ENCODE measurements around the gene IL10RB. TPM values are rescaled to one million over a fixed set of nuclear protein-coding genes. Genes with fewer than 3 reads are reported as not detected.
A peak's percentile ranks its signal among the peaks of the same experiment; 100 is the strongest.

Gene IL10RB
- total and polyA plus RNA-seq, 5 donors from 2014 or later = 30.9 to 105 (median 78.2) TPM

- Histone ChIP-seq H3K9me3 (ENCODE audit: control insufficient read depth in 2 of 2, low read length in 2 of 2) (no peaks in the 10 kb centered on the region), H3K36me3 (ENCODE audit: control insufficient read depth, insufficient read depth, low read length) (peaks cover 32% of the 10 kb centered on the region), H3K27me3 (ENCODE audit: control insufficient read depth, insufficient read depth, low read length) (no peaks in the 10 kb centered on the region), H3K4me3 (ENCODE audit: low read depth, low read length) (peak overlapping the region; percentile 90), H3K27ac (ENCODE audit: insufficient read depth, low read length, poor library complexity, severe bottlenecking) (peak overlapping the region; percentile 86), H3K4me1 (ENCODE audit: control insufficient read depth, insufficient read depth, low read length, poor library complexity, severe bottlenecking) (peaks cover 52% of the 10 kb centered on the region)
- H3K4me3 Mint-ChIP-seq = peak overlapping the region; percentile 97 to 99 (median 98)
- DNase-seq = peak in 1 of 3 donors; percentile 20
- H3K27me3 Mint-ChIP-seq = peaks cover 4% of the 10 kb centered on the region
- peak overlapping the region; percentile 94 to 96 (median 96) for H3K27ac Mint-ChIP-seq
- peaks cover 29 to 87% (median 53%) of the 10 kb centered on the region in 4 donors for H3K4me1 Mint-ChIP-seq
- H3K9me3 Mint-ChIP-seq = no peaks in the 10 kb centered on the region
- no peak for ATAC-seq (ENCODE audit: low read depth in 2 of 2)
- H3K36me3 Mint-ChIP-seq = peaks cover 28% of the 10 kb centered on the region
Observed at GRCh38 chr21:33267250-33267649, 1.1 kb downstream of the IL10RB start.

GRCh38 chr21:33268393-33268736 is 2.2 kb downstream of the IL10RB start:
- peaks cover 31 to 84% (median 56%) of the 10 kb centered on the region in 4 donors for H3K4me1 Mint-ChIP-seq
- H3K27me3 ChIP-seq (ENCODE audit: control insufficient read depth, insufficient read depth, low read length) = no peaks in the 10 kb centered on the region
- peaks cover 48% of the 10 kb centered on the region for H3K4me1 ChIP-seq (ENCODE audit: control insufficient read depth, insufficient read depth, low read length, poor library complexity, severe bottlenecking)
- H3K27me3 Mint-ChIP-seq = peaks cover 4% of the 10 kb centered on the region
- DNase-seq (no peak), ATAC-seq (ENCODE audit: low read depth in 2 of 2) (no peak)
- peaks cover 31% of the 10 kb centered on the region for H3K36me3 ChIP-seq (ENCODE audit: control insufficient read depth, insufficient read depth, low read length)
- H3K4me3 ChIP-seq (ENCODE audit: low read depth, low read length) = peak overlapping the region; percentile 90
- H3K36me3 Mint-ChIP-seq = peaks cover 27% of the 10 kb centered on the region
- peak overlapping the region; percentile 97 to 99 (median 98) for H3K4me3 Mint-ChIP-seq
- H3K9me3 ChIP-seq (ENCODE audit: control insufficient read depth in 2 of 2, low read length in 2 of 2) = no peaks in the 10 kb centered on the region
- H3K27ac Mint-ChIP-seq = peak overlapping the region; percentile 94 to 99 (median 96)
- peak overlapping the region; percentile 86 for H3K27ac ChIP-seq (ENCODE audit: insufficient read depth, low read length, poor library complexity, severe bottlenecking)
- H3K9me3 Mint-ChIP-seq = no peaks in the 10 kb centered on the region

- H3K4me3 ChIP-seq (ENCODE audit: low read depth, low read length) = peak overlapping the region; percentile 90
- H3K4me1 Mint-ChIP-seq = peaks cover 37 to 82% (median 59%) of the 10 kb centered on the region in 4 donors
- DNase-seq (peak; percentile 42 to 44 (median 42)), ATAC-seq (ENCODE audit: low read depth in 2 of 2) (peak; percentile 26 to 32)
- H3K4me3 Mint-ChIP-seq = peak overlapping the region; percentile 97 to 99 (median 98)
- peaks cover 48% of the 10 kb centered on the region for H3K4me1 ChIP-seq (ENCODE audit: control insufficient read depth, insufficient read depth, low read length, poor library complexity, severe bottlenecking)
- no peaks in the 10 kb centered on the region for H3K9me3 ChIP-seq (ENCODE audit: control insufficient read depth in 2 of 2, low read length in 2 of 2)
- peaks cover 4% of the 10 kb centered on the region for H3K27me3 Mint-ChIP-seq
- H3K27ac Mint-ChIP-seq = peak overlapping the region; percentile 94 to 99 (median 96)
- no peaks in the 10 kb centered on the region for H3K27me3 ChIP-seq (ENCODE audit: control insufficient read depth, insufficient read depth, low read length)
- peaks cover 31% of the 10 kb centered on the region for H3K36me3 Mint-ChIP-seq
- H3K27ac ChIP-seq (ENCODE audit: insufficient read depth, low read length, poor library complexity, severe bottlenecking) = peak overlapping the region; percentile 86
- no peaks in the 10 kb centered on the region for H3K9me3 Mint-ChIP-seq
- peaks cover 27% of the 10 kb centered on the region for H3K36me3 ChIP-seq (ENCODE audit: control insufficient read depth, insufficient read depth, low read length)
Observed at GRCh38 chr21:33268737-33269441, 2.7 kb downstream of the IL10RB start.

GRCh38 chr21:33270986-33271385 is 4.8 kb downstream of the IL10RB start:
- peak overlapping the region in 1 of 3 donors; percentile 60 for H3K27ac Mint-ChIP-seq
- peak overlapping the region in 2 of 4 donors; percentile 6 to 58 for H3K4me3 Mint-ChIP-seq
- peaks cover 0 to 2% (median 0%) of the 10 kb centered on the region in 7 donors for H3K9me3 Mint-ChIP-seq
- no peak for DNase-seq
- Histone ChIP-seq H3K9me3 (ENCODE audit: control insufficient read depth in 2 of 2, low read length in 2 of 2) (no peaks in the 10 kb centered on the region), H3K36me3 (ENCODE audit: control insufficient read depth, insufficient read depth, low read length) (peaks cover 31% of the 10 kb centered on the region), H3K4me3 (ENCODE audit: low read depth, low read length) (no peak overlapping the region), H3K27me3 (ENCODE audit: control insufficient read depth, insufficient read depth, low read length) (no peaks in the 10 kb centered on the region), H3K27ac (ENCODE audit: insufficient read depth, low read length, poor library complexity, severe bottlenecking) (no peak overlapping the region), H3K4me1 (ENCODE audit: control insufficient read depth, insufficient read depth, low read length, poor library complexity, severe bottlenecking) (peaks cover 40% of the 10 kb centered on the region)
- peaks cover 4% of the 10 kb centered on the region for H3K27me3 Mint-ChIP-seq
- peaks cover 30 to 75% (median 53%) of the 10 kb centered on the region in 4 donors for H3K4me1 Mint-ChIP-seq
- ATAC-seq (ENCODE audit: low read depth in 2 of 2) = no peak
- H3K36me3 Mint-ChIP-seq = peaks cover 41% of the 10 kb centered on the region

GRCh38 chr21:33273044-33273443 is 6.9 kb downstream of the IL10RB start:
- H3K4me1 ChIP-seq (ENCODE audit: control insufficient read depth, insufficient read depth, low read length, poor library complexity, severe bottlenecking) = peaks cover 22% of the 10 kb centered on the region
- no peaks in the 10 kb centered on the region for H3K9me3 ChIP-seq (ENCODE audit: control insufficient read depth in 2 of 2, low read length in 2 of 2)
- ATAC-seq (ENCODE audit: low read depth in 2 of 2) = no peak
- H3K27me3 ChIP-seq (ENCODE audit: control insufficient read depth, insufficient read depth, low read length) = no peaks in the 10 kb centered on the region
- H3K27ac ChIP-seq (ENCODE audit: insufficient read depth, low read length, poor library complexity, severe bottlenecking) = no peak overlapping the region
- H3K4me3 ChIP-seq (ENCODE audit: low read depth, low read length) = no peak overlapping the region
- no peaks in the 10 kb centered on the region for H3K27me3 Mint-ChIP-seq
- DNase-seq = no peak
- peaks cover 0 to 4% (median 0%) of the 10 kb centered on the region in 7 donors for H3K9me3 Mint-ChIP-seq
- no peak overlapping the region for H3K4me3 Mint-ChIP-seq
- H3K36me3 ChIP-seq (ENCODE audit: control insufficient read depth, insufficient read depth, low read length) = peaks cover 42% of the 10 kb centered on the region
- peaks cover 30 to 63% (median 46%) of the 10 kb centered on the region in 4 donors for H3K4me1 Mint-ChIP-seq
- H3K27ac Mint-ChIP-seq = peak overlapping the region in 2 of 3 donors; percentile 0 to 49
- peaks cover 49% of the 10 kb centered on the region for H3K36me3 Mint-ChIP-seq

GRCh38 chr21:33278721-33279120 is 12.6 kb downstream of the IL10RB start:
- no peak overlapping the region for H3K4me3 ChIP-seq (ENCODE audit: low read depth, low read length)
- no peak for ATAC-seq (ENCODE audit: low read depth in 2 of 2)
- H3K27ac ChIP-seq (ENCODE audit: insufficient read depth, low read length, poor library complexity, severe bottlenecking) = no peak overlapping the region
- no peaks in the 10 kb centered on the region for H3K27me3 ChIP-seq (ENCODE audit: control insufficient read depth, insufficient read depth, low read length)
- Mint-ChIP-seq H3K4me3 (no peak overlapping the region), H3K4me1 (peaks cover 8 to 25% (median 20%) of the 10 kb centered on the region in 4 donors), H3K36me3 (peaks cover 51% of the 10 kb centered on the region), H3K27me3 (no peaks in the 10 kb centered on the region), H3K27ac (no peak overlapping the region), H3K9me3 (peaks cover 0 to 6% (median 0%) of the 10 kb centered on the region in 7 donors)
- no peaks in the 10 kb centered on the region for H3K4me1 ChIP-seq (ENCODE audit: control insufficient read depth, insufficient read depth, low read length, poor library complexity, severe bottlenecking)
- no peaks in the 10 kb centered on the region for H3K9me3 ChIP-seq (ENCODE audit: control insufficient read depth in 2 of 2, low read length in 2 of 2)
- H3K36me3 ChIP-seq (ENCODE audit: control insufficient read depth, insufficient read depth, low read length) = peaks cover 71% of the 10 kb centered on the region
- DNase-seq = no peak

- peaks cover 6 to 23% (median 18%) of the 10 kb centered on the region in 4 donors for H3K4me1 Mint-ChIP-seq
- H3K36me3 Mint-ChIP-seq = peaks cover 51% of the 10 kb centered on the region
- DNase-seq = no peak
- no peak for ATAC-seq (ENCODE audit: low read depth in 2 of 2)
- no peaks in the 10 kb centered on the region for H3K27me3 ChIP-seq (ENCODE audit: control insufficient read depth, insufficient read depth, low read length)
- H3K9me3 ChIP-seq (ENCODE audit: control insufficient read depth in 2 of 2, low read length in 2 of 2) = no peaks in the 10 kb centered on the region
- H3K4me1 ChIP-seq (ENCODE audit: control insufficient read depth, insufficient read depth, low read length, poor library complexity, severe bottlenecking) = no peaks in the 10 kb centered on the region
- no peak overlapping the region for H3K27ac Mint-ChIP-seq
- H3K9me3 Mint-ChIP-seq = peaks cover 0 to 6% (median 0%) of the 10 kb centered on the region in 7 donors
- no peak overlapping the region for H3K4me3 Mint-ChIP-seq
- H3K27ac ChIP-seq (ENCODE audit: insufficient read depth, low read length, poor library complexity, severe bottlenecking) = no peak overlapping the region
- no peaks in the 10 kb centered on the region for H3K27me3 Mint-ChIP-seq
- peaks cover 76% of the 10 kb centered on the region for H3K36me3 ChIP-seq (ENCODE audit: control insufficient read depth, insufficient read depth, low read length)
- H3K4me3 ChIP-seq (ENCODE audit: low read depth, low read length) = no peak overlapping the region
Observed at GRCh38 chr21:33279330-33279820, 13.2 kb downstream of the IL10RB start.
